Kidney (tissue), 14 donors: ENCODE data around the gene NKAIN2. TPM values are rescaled to one million over a fixed set of nuclear protein-coding genes. Genes with fewer than 3 reads are reported as not detected.

Experiments used
- DNase-seq, 5 donors: peaks; one replicate each; pipeline ENCODE4 v3.0.0-alpha.2; 2013 to 2020
- FAIRE-seq: peaks from 2 replicates; lab custom pipeline; 2012; peaks lifted over from hg19 to GRCh38; lab: Jason Lieb, UNC
- H3K27ac ChIP-seq, 2 donors: one replicate each; pipeline ENCODE4 v1.7.0; 2013; ENCODE audit warnings: low read depth in 2 of 2, low read length in 2 of 2, inconsistent platforms in 1 of 2
- H3K27me3 ChIP-seq: one replicate; pipeline ENCODE4 v1.7.1; 2013; ENCODE audit warnings: low read length, inconsistent platforms; ENCODE audit not compliant: control insufficient read depth, insufficient read depth
- H3K36me3 ChIP-seq, 3 donors: one replicate each; pipeline versions ENCODE4 v1.7.0 to v1.7.1; 2013; ENCODE audit warnings: low read length in 3 of 3, control low read depth in 1 of 3, inconsistent platforms in 1 of 3; ENCODE audit not compliant: insufficient read depth in 3 of 3, control insufficient read depth in 2 of 3
- H3K4me1 ChIP-seq, 3 donors: one replicate each; pipeline versions ENCODE4 v1.7.0 to v1.7.1; 2013; ENCODE audit warnings: low read length in 3 of 3, inconsistent platforms in 1 of 3, low read depth in 1 of 3; ENCODE audit not compliant: control insufficient read depth in 2 of 3, insufficient read depth in 2 of 3
- H3K4me3 ChIP-seq, 3 donors: one replicate each; pipeline versions ENCODE4 v1.7.0 to v1.8.1; 2013; ENCODE audit warnings: low read length in 3 of 3, control low read depth in 1 of 3, inconsistent platforms in 1 of 3
- H3K9ac ChIP-seq, 3 donors: one replicate each; pipeline versions ENCODE4 v1.7.0 to v1.7.1; 2013; ENCODE audit warnings: low read length in 3 of 3, control low read depth in 1 of 3, inconsistent platforms in 1 of 3
- H3K9me3 ChIP-seq, 3 donors: one replicate each; pipeline versions ENCODE4 v1.7.0 to v1.7.1; 2013; ENCODE audit warnings: low read length in 3 of 3, control low read depth in 1 of 3, inconsistent platforms in 1 of 3; ENCODE audit not compliant: control insufficient read depth in 2 of 3, insufficient read depth in 1 of 3
- intact Hi-C: fragments of 100-400 bp; cut with DNase I; formaldehyde crosslinking; loops from one replicate; pipeline ENCODE4 v1.11.1; 2022
- polyA plus RNA-seq: library from polyadenylated mRNA; stranded (reverse); fragments of 350-450 nt; fragmentation: Illumina TruSeq; extraction: RNeasy Lipid Tissue Mini Kit (QIAGEN cat#74804); gene quantifications from one replicate; pipeline ENCODE4 v1.2.3, GENCODE V29; 2014; ENCODE audit warnings: low read depth, low replicate concordance; ENCODE audit not compliant: insufficient read depth
- total RNA-seq: library from RNA; stranded (reverse); fragmentation: NEBNext Ultra II Directional; extraction: Animal tissue kit (Norgen Biotek cat#: 25700); gene quantifications from one replicate; pipeline ENCODE4 v1.2.1, GENCODE V29; 2021
- TF ChIP-seq, protein P1 (sequence below): IDR thresholded peaks from 3 replicates; pipeline ENCODE4 v1.5.1; 2012; ENCODE audit warnings: mild to moderate bottlenecking, moderate library complexity, borderline replicate concordance; ENCODE audit not compliant: insufficient read depth; ENCODE audit errors: extremely low read depth
- donor health status: control.
- donor health status: control.
- donor health status: control.
- donor health status: control.
- donor health status: control.
- donor health status: DM: yes; HTN: yes; CAD: no.
- donor health status: Normal renal cell carcinoma (clear cell type).

The NKAIN2 gene
- total and polyA plus RNA-seq, 2 donors from 2014 or later, result 0.39 to 1.8 TPM

- Histone ChIP-seq H3K27ac (no peak overlapping the region), H3K27me3 (no peaks in the 10 kb centered on the region), H3K36me3 (no peaks in the 10 kb centered on the region), H3K9ac (no peak overlapping the region), H3K9me3 (no peaks in the 10 kb centered on the region), H3K4me1 (no peaks in the 10 kb centered on the region), H3K4me3 (no peak overlapping the region)
- FAIRE-seq (no peak), DNase-seq (no peak)
- intact Hi-C loops, result no loop called here
- TF ChIP-seq, protein P1, sequence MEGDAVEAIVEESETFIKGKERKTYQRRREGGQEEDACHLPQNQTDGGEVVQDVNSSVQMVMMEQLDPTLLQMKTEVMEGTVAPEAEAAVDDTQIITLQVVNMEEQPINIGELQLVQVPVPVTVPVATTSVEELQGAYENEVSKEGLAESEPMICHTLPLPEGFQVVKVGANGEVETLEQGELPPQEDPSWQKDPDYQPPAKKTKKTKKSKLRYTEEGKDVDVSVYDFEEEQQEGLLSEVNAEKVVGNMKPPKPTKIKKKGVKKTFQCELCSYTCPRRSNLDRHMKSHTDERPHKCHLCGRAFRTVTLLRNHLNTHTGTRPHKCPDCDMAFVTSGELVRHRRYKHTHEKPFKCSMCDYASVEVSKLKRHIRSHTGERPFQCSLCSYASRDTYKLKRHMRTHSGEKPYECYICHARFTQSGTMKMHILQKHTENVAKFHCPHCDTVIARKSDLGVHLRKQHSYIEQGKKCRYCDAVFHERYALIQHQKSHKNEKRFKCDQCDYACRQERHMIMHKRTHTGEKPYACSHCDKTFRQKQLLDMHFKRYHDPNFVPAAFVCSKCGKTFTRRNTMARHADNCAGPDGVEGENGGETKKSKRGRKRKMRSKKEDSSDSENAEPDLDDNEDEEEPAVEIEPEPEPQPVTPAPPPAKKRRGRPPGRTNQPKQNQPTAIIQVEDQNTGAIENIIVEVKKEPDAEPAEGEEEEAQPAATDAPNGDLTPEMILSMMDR, result no peak
These were observed 92.1 kb downstream of the NKAIN2 start for GRCh38 chr6:123895806-123896205.

DNA sequence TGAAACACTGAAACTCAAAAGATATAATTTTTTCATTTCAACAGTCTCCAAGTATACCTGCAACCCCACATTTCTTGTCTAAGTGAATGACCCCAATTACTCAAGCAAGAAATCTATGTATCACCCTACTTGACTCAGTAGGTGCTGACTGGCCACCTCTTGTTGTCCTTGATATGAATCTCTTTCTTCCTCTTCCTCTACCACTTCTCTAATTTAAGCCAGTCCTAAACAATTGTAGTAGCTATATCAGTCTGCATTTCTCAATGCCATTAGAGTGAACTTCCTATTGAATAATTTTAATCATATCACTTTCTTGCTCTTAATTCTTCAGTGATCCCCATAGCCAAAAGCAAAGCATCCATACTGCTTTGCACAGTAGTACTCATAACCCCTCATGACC, 93.2 kb downstream of the NKAIN2 start:
- no peak overlapping the region for H3K9ac ChIP-seq
- no peaks in the 10 kb centered on the region for H3K27me3 ChIP-seq
- H3K4me3 ChIP-seq, result no peak overlapping the region
- DNase-seq (no peak), FAIRE-seq (no peak)
- TF ChIP-seq, protein P1, result no peak
- no peaks in the 10 kb centered on the region for H3K9me3 ChIP-seq
- no peaks in the 10 kb centered on the region for H3K36me3 ChIP-seq
- no peaks in the 10 kb centered on the region for H3K4me1 ChIP-seq
- intact Hi-C loops, result no loop called here
- no peak overlapping the region for H3K27ac ChIP-seq

- Histone ChIP-seq H3K4me3 (no peak overlapping the region), H3K36me3 (no peaks in the 10 kb centered on the region), H3K27me3 (no peaks in the 10 kb centered on the region), H3K9me3 (no peaks in the 10 kb centered on the region), H3K27ac (no peak overlapping the region), H3K9ac (no peak overlapping the region), H3K4me1 (no peaks in the 10 kb centered on the region)
- intact Hi-C loops, result no loop called here
- FAIRE-seq (no peak), DNase-seq (no peak)
- TF ChIP-seq, protein P1, result no peak
These were observed 94.3 kb downstream of the NKAIN2 start for GRCh38 chr6:123897965-123898364.

DNA sequence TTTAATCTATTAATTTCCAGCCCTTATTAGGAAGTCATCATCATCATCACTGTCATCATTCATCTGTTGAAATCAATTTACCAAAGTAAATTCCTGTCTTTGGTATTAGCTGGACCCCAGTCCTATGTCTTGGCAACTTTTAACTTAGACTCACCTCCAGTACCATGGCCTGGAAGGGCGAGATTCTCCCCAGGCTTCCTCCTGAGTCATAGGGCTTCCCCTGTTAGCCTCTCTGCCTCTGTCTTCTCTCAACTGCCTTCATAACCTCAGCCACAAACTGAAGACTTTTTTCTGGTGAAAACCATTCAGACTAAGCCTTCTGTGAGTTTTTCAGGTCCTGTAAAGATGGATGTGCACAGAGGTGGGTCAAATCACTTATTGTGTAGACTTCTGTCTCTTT, 95.0 kb downstream of the NKAIN2 start:
- intact Hi-C loops, result no loop called here
- Histone ChIP-seq H3K27me3 (no peaks in the 10 kb centered on the region), H3K27ac (no peak overlapping the region), H3K4me3 (no peak overlapping the region), H3K9me3 (no peaks in the 10 kb centered on the region), H3K9ac (no peak overlapping the region), H3K36me3 (no peaks in the 10 kb centered on the region), H3K4me1 (no peaks in the 10 kb centered on the region)
- DNase-seq, result no peak
- no peak for FAIRE-seq
- TF ChIP-seq, protein P1, result no peak
